ENCODE data around the gene ADAM19.

DNA sequence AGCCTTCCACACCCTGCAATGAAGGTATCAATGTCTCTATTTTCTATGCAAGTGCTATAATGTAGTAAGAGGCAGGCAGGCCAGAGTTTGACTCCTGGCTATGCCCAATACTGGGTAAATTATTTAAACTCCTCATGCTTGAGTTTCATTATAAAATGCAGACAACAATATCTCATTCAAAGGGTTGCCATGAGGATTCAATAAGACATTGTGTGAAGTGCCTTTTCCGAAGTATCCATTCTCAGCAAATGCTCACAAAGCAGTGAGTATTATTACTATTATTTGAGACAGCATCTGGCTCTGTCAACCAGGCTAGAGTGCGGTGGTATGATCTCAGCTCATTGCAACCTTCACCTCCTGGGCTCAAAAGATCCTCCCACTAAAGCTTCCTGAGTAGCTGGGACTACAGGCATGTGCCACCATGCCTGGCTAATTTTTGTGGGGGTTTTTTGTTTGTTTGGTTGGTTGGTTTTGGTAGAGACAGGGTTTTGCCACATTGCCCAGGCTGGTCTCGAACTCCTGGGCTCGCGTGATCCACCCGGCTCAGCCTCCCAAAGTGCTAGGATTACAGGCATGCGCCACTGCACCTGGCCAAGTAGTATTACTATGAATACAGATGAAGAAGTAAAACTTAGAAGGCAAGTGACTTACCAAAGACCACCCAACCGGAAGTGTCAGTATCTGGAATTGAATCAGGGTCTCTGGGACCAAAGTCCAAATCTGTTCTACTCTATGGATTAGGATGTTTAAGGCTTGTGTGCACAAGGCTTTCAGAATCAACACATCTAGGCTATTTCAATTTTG is 18.8 kb downstream of the ADAM19 start:
- TF ChIP-seq CTCF (IDR thresholded peaks at IDR 0.05; ENCODE audit: low read depth, low read length) (no peak), EZH2phosphoT487 (IDR thresholded peaks at IDR 0.05; ENCODE audit: low read depth) (no peak)

Data from OCI-LY3 (cell line).